ENCODE measurements around the gene DACH2. TPM values are rescaled to one million over a fixed set of nuclear protein-coding genes. Genes with fewer than 3 reads are reported as not detected.

The DACH2 gene
- total RNA-seq, 1 experiment from 2014 or later = 1.0 TPM

DNA sequence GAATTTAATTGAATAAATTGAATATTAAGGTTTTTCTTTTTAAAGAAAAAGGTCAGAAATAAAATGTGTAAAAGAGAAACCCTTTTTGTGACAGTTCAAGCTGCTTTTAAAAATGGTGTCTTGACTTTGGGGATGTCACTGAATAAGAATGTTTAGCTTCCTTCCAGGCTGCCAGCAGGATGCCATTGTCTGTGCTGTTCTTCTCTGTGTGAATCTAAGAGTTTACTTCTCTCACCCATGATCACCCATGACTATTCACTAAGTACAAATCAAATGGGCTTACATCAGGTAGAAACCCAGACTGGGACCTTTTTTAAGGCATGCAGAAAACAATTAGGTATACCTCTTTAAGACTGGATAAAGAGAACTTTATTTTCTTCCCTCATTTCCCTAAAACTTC is 115.3 kb downstream of the DACH2 start:
- Histone ChIP-seq H2BK15ac (ENCODE audit: low read depth, low read length) (no peak overlapping the region), H4K5ac (ENCODE audit: insufficient read length, low read depth, low read length) (no peak overlapping the region), H3K56ac (ENCODE audit: insufficient read length, low read depth, low read length) (no peak overlapping the region), H2BK20ac (ENCODE audit: low read depth, low read length, poor library complexity, severe bottlenecking) (no peak overlapping the region), H4K8ac (replicated peaks; ENCODE audit: insufficient read length, low read depth, low read length) (no peak overlapping the region), H3K79me1 (ENCODE audit: insufficient read depth, low read depth, low read length, poor library complexity, severe bottlenecking) (no peaks in the 10 kb centered on the region), H3K14ac (ENCODE audit: insufficient read depth, low read length) (no peak overlapping the region), H3K23ac (ENCODE audit: insufficient read length, low read depth, low read length) (no peak overlapping the region), H3K79me2 (ENCODE audit: insufficient read depth, low read length) (no peaks in the 10 kb centered on the region), H3K9me3 (ENCODE audit: control insufficient read depth, low read depth, low read length) (no peaks in the 10 kb centered on the region), H2AFZ (ENCODE audit: low read length) (no peak overlapping the region), H4K20me1 (ENCODE audit: control insufficient read depth, insufficient read depth, insufficient read length) (no peaks in the 10 kb centered on the region), H3K4me1 (ENCODE audit: insufficient read depth, low read length) (no peaks in the 10 kb centered on the region), H3K18ac (ENCODE audit: insufficient read length, low read depth, low read length) (no peak overlapping the region), H2BK5ac (ENCODE audit: insufficient read length, low read length) (no peak overlapping the region), H2BK12ac (ENCODE audit: insufficient read length, low read depth, low read length) (no peak overlapping the region), H3K4ac (ENCODE audit: low read depth, low read length) (no peak overlapping the region), H2BK120ac (ENCODE audit: low read depth, low read length, poor library complexity, severe bottlenecking) (no peak overlapping the region), H3K23me2 (ENCODE audit: insufficient read length, low read depth, low read length, poor library complexity, severe bottlenecking) (no peaks in the 10 kb centered on the region), H4K91ac (ENCODE audit: insufficient read length, low read depth, low read length) (no peak overlapping the region), H2AK5ac (ENCODE audit: insufficient read length, low read length) (no peak overlapping the region), H3K9ac (ENCODE audit: extremely low read depth, insufficient read length, low read length) (no peak overlapping the region), H3K27me3 (ENCODE audit: insufficient read depth, low read length) (no peaks in the 10 kb centered on the region), H3K27ac (ENCODE audit: insufficient read length, low read depth, low read length) (no peak overlapping the region), H3T11ph (ENCODE audit: low read length) (no peak overlapping the region), H3K4me2 (ENCODE audit: insufficient read depth, insufficient read length, low read length) (no peak overlapping the region)
- H3K9me3 Mint-ChIP-seq = peaks cover 0 to 6% of the 10 kb centered on the region in 2 experiments; a peak in 2 of 5 replicates
- H3K36me3 Mint-ChIP-seq (ENCODE audit: insufficient read depth in 1 of 3, low read depth in 3 of 3) = no peaks in the 10 kb centered on the region
- H3K4me3 Mint-ChIP-seq = peak overlapping the region in 1 of 2 experiments; percentile 14; a peak in 1 of 5 replicates
- H3K27me3 Mint-ChIP-seq (ENCODE audit: low read depth) = no peaks in the 10 kb centered on the region
- H3K27ac Mint-ChIP-seq = no peak overlapping the region
- DNase-seq = peak; percentile 56
- peaks cover 22 to 32% of the 10 kb centered on the region in 2 experiments for H3K4me1 Mint-ChIP-seq
- TF ChIP-seq, protein P1, sequence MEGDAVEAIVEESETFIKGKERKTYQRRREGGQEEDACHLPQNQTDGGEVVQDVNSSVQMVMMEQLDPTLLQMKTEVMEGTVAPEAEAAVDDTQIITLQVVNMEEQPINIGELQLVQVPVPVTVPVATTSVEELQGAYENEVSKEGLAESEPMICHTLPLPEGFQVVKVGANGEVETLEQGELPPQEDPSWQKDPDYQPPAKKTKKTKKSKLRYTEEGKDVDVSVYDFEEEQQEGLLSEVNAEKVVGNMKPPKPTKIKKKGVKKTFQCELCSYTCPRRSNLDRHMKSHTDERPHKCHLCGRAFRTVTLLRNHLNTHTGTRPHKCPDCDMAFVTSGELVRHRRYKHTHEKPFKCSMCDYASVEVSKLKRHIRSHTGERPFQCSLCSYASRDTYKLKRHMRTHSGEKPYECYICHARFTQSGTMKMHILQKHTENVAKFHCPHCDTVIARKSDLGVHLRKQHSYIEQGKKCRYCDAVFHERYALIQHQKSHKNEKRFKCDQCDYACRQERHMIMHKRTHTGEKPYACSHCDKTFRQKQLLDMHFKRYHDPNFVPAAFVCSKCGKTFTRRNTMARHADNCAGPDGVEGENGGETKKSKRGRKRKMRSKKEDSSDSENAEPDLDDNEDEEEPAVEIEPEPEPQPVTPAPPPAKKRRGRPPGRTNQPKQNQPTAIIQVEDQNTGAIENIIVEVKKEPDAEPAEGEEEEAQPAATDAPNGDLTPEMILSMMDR (conservative IDR thresholded peaks at IDR 0.05) = no peak
